HG03280 (cell line): Measurements from ENCODE around the gene CD248.
"Not testable (repeated sequence)": the region's sequence is repeated elsewhere in the genome, so short reads cannot be mapped to it uniquely, and the experiment has no call there.

ENCODE experiments used
- ATAC-seq: cut with Tn5 transposase; IDR thresholded peaks from one replicate; pipeline ENCODE4 v1.9.1; 2021; ENCODE audit warnings: mild to moderate bottlenecking, moderate library complexity; ENCODE audit not compliant: unreplicated experiment

Gene CD248

GRCh38 chr11:66314186-66314501, 2.7 kb downstream of the CD248 start:
- no peak for ATAC-seq

GRCh38 chr11:66313321-66314185, 3.3 kb downstream of the CD248 start:
- no peak for ATAC-seq

- peak; percentile 58 for ATAC-seq
Observed at GRCh38 chr11:66312549-66313320, 4.1 kb downstream of the CD248 start.

GRCh38 chr11:66311965-66312548, 4.8 kb downstream of the CD248 start:
- ATAC-seq = peak; percentile 72

- ATAC-seq = no peak
Observed at GRCh38 chr11:66311470-66311964, 5.3 kb downstream of the CD248 start.

GRCh38 chr11:66310803-66311440, 5.9 kb downstream of the CD248 start:
- not testable (repeated sequence) for ATAC-seq

- no peak for ATAC-seq
Observed at GRCh38 chr11:66310324-66310723, 6.5 kb downstream of the CD248 start.

- no peak for ATAC-seq
Observed at GRCh38 chr11:66309475-66309874, 7.4 kb downstream of the CD248 start.

GRCh38 chr11:66302656-66303055, 14.2 kb downstream of the CD248 start:
- no peak for ATAC-seq

GRCh38 chr11:66299186-66299585, 17.7 kb downstream of the CD248 start:
- ATAC-seq = no peak

- ATAC-seq = no peak
Observed at GRCh38 chr11:66297610-66298009, 19.2 kb downstream of the CD248 start.

GRCh38 chr11:66294626-66295620, 21.9 kb downstream of the CD248 start:
- no peak for ATAC-seq

GRCh38 chr11:66293777-66294625, 22.8 kb downstream of the CD248 start:
- ATAC-seq = no peak

GRCh38 chr11:66293352-66293751, 23.5 kb downstream of the CD248 start:
- ATAC-seq = no peak

GRCh38 chr11:66292543-66293332, 24.1 kb downstream of the CD248 start:
- no peak for ATAC-seq

GRCh38 chr11:66291706-66292542, 24.9 kb downstream of the CD248 start, which contains the start of gene TMEM151A:
TSS of gene TMEM151A (plus strand) at chr11:66291894. CDS start at chr11:66292014, 120 bp downstream.
- no peak for ATAC-seq

GRCh38 chr11:66291303-66291705, 25.5 kb downstream of the CD248 start:
- ATAC-seq = no peak
